Stimulated activated CD4-positive, alpha-beta T cell treated with anti-CD3 and anti-CD28 coated beads, TNF-alpha, amount 100 ng/mL, for 48 hours (primary cell): ENCODE results near the gene MAN1C1.

Experiments
- DNase-seq, 3 donors: peaks; one replicate each; pipeline ENCODE4 v3.0.0-alpha.2; 2020; ENCODE audit warnings: low read depth in 3 of 3

The MAN1C1 gene

GRCh38 chr1:25616095-25616986, at the start of gene MAN1C1:
Gene MAN1C1, plus strand, starts transcription at chr1:25616791. Its CDS starts 1,007 bp downstream, at chr1:25617798.
- DNase-seq: peak; percentile 49 to 73 (median 60)

GRCh38 chr1:25567710-25568089, 48.9 kb upstream of the MAN1C1 start:
- DNase-seq: no peak

- no peak for DNase-seq
Observed at GRCh38 chr1:25568090-25568833, 48.3 kb upstream of the MAN1C1 start.

- DNase-seq: no peak
Observed at GRCh38 chr1:25568834-25569596, 47.6 kb upstream of the MAN1C1 start.

- no peak for DNase-seq
Observed at GRCh38 chr1:25569597-25570396, 46.8 kb upstream of the MAN1C1 start.

GRCh38 chr1:25570798-25571521, 45.6 kb upstream of the MAN1C1 start:
- DNase-seq: no peak

- no peak for DNase-seq
Observed at GRCh38 chr1:25571522-25571970, 45.0 kb upstream of the MAN1C1 start.

GRCh38 chr1:25572107-25572506, 44.5 kb upstream of the MAN1C1 start:
- no peak for DNase-seq

- DNase-seq: peak; percentile 18 to 61 (median 35)
Observed at GRCh38 chr1:25572708-25573590, 43.6 kb upstream of the MAN1C1 start.

GRCh38 chr1:25573591-25573930, 43.0 kb upstream of the MAN1C1 start:
- DNase-seq: no peak

GRCh38 chr1:25573961-25574360, 42.6 kb upstream of the MAN1C1 start:
- DNase-seq: no peak

GRCh38 chr1:25575191-25575590, 41.4 kb upstream of the MAN1C1 start:
- DNase-seq: no peak

GRCh38 chr1:25576459-25577133, 40.0 kb upstream of the MAN1C1 start:
- DNase-seq: no peak

GRCh38 chr1:25577134-25577920, 39.3 kb upstream of the MAN1C1 start:
- no peak for DNase-seq

- DNase-seq: no peak
Observed at GRCh38 chr1:25579292-25580252, 37.0 kb upstream of the MAN1C1 start.

GRCh38 chr1:25580927-25581326, 35.7 kb upstream of the MAN1C1 start:
- no peak for DNase-seq

GRCh38 chr1:25581764-25582163, 34.8 kb upstream of the MAN1C1 start:
- no peak for DNase-seq
